BE2C (cell line): ENCODE data around the gene PRAMEF2.
"Not testable (repeated sequence)": the region's sequence is repeated elsewhere in the genome, so short reads cannot be mapped to it uniquely, and the experiment has no call there.

Experiments
- DNase-seq: peaks from one replicate; pipeline ENCODE4 v3.0.0-alpha.2; 2020
- H3K27me3 ChIP-seq: fragments of 250-450 bp; sonication (Bioruptor Pico); 2 replicates; pipeline ENCODE4 v1.5.1; 2020; ENCODE audit warnings: mild to moderate bottlenecking
- H3K36me3 ChIP-seq: fragments of 250-450 bp; sonication (Bioruptor Pico); 2 replicates; pipeline ENCODE4 v1.5.1; 2020; ENCODE audit warnings: mild to moderate bottlenecking
- H3K4me1 ChIP-seq: fragments of 250-450 bp; sonication (Bioruptor Pico); 2 replicates; pipeline ENCODE4 v1.5.1; 2020
- H3K4me3 ChIP-seq: 2 replicates; pipeline ENCODE4 v1.5.1; 2011; ENCODE audit warnings: low read depth, low read length
- H3K9me3 ChIP-seq: fragments of 250-450 bp; sonication (Bioruptor Pico); 2 replicates; pipeline ENCODE4 v1.5.1; 2020

Gene PRAMEF2

DNA sequence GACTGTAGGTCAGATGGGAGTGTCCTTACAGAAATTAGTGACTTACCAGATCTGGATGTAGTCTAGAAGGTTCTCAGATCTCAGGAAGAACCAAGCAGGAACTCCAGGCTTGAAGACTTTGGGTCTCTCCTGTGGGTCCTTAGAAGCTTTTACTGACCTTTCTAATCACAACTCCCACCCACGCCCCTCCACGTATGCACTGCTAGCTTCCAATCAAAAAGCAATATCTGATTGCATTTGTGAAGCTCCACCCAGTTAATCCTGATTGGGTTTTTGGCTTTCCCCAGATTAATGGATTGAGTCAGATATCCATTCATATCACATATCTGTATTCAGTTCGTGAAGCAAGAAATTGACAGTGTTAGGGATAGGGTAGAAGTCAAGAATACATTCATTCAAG lies 29.2 kb downstream of the PRAMEF2 start, which contains the start of gene PRAMEF4:
PRAMEF4 (minus strand) TSS at position 101 of the 400 bp plus-strand sequence. CDS start 2,807 bp downstream, outside the sequence.
- not testable (repeated sequence) for DNase-seq, H3K36me3 ChIP-seq

GRCh38 chr1:12898170-12898569 lies 41.3 kb downstream of the PRAMEF2 start, which contains the start of gene PRAMEF10:
Gene PRAMEF10, minus strand, starts transcription at chr1:12898270. Its CDS starts 2,423 bp downstream, at chr1:12895847.
- not testable (repeated sequence) for DNase-seq, H3K4me3 ChIP-seq, H3K36me3 ChIP-seq, H3K9me3 ChIP-seq, H3K4me1 ChIP-seq, H3K27me3 ChIP-seq

More for the DNA sequence above, 29.2 kb downstream of the PRAMEF2 start, which contains the start of gene PRAMEF4:
- not testable (repeated sequence) for H3K4me1 ChIP-seq, H3K9me3 ChIP-seq, H3K4me3 ChIP-seq, H3K27me3 ChIP-seq

DNA sequence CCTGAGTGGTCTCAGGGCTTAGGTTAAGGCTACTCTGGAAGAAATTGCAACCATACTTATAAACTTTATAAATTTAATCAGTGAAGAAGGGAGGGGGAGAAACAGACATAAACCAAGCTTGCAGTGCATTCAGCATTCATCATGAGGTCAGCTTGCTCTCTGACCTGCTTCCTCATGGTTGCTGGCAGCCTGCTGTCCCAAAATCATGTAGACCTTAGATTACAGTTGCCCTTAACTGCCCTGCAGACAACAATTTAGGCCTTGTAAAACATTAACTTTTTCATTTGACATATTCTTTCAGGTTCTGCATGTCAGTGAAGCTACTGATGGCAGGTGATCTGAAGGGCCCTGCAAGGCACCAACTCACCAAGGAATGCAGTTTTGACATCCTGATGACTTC lies 42.3 kb downstream of the PRAMEF2 start:
- not testable (repeated sequence) for H3K4me3 ChIP-seq, H3K27me3 ChIP-seq, H3K4me1 ChIP-seq, H3K36me3 ChIP-seq, DNase-seq, H3K9me3 ChIP-seq

DNA sequence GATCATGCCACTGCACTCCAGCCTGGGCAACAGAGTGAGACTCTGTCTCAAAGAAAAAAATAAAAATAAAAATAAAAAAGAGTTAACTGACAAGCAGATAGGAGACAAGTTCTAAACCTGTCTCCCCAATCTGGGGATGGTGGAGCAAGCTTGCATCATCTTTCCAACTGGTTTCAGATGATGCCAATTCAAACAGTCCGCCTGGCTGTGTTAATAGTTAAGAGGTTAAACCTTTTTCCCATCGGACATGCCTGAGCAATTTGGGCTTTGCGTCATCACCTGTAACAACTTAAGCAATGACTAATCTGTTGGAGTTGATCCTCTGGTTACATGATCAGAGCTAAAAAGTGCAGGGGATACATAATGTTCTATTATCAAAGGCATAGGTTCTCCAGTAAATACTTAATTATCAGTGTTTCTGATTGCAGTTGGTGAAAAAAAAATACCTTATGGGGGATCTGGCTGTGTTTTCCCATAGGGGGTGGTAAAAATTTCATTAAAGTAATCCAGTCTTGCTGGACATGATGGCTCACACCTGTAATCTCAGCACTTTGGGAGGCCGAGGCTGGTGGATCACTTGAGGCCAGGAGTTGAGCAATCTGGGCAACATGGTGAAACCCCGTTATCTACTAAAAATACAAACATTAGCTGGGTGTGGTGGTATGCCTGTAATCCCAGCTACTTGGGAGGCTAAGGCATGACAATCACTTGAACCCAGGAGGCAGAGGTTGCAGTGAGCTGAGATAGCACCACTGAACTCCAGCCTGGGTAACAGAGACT lies 47.1 kb downstream of the PRAMEF2 start:
- not testable (repeated sequence) for H3K36me3 ChIP-seq, H3K4me1 ChIP-seq, DNase-seq, H3K27me3 ChIP-seq, H3K9me3 ChIP-seq, H3K4me3 ChIP-seq
